Measurements from ENCODE around the gene PRIM2.
"Not testable (repeated sequence)": the region's sequence is repeated elsewhere in the genome, so short reads cannot be mapped to it uniquely, and the experiment has no call there.

GRCh38 chr6:57311300-57312003 lies 6.0 kb upstream of the PRIM2 start:
- TF ChIP-seq, protein P1, sequence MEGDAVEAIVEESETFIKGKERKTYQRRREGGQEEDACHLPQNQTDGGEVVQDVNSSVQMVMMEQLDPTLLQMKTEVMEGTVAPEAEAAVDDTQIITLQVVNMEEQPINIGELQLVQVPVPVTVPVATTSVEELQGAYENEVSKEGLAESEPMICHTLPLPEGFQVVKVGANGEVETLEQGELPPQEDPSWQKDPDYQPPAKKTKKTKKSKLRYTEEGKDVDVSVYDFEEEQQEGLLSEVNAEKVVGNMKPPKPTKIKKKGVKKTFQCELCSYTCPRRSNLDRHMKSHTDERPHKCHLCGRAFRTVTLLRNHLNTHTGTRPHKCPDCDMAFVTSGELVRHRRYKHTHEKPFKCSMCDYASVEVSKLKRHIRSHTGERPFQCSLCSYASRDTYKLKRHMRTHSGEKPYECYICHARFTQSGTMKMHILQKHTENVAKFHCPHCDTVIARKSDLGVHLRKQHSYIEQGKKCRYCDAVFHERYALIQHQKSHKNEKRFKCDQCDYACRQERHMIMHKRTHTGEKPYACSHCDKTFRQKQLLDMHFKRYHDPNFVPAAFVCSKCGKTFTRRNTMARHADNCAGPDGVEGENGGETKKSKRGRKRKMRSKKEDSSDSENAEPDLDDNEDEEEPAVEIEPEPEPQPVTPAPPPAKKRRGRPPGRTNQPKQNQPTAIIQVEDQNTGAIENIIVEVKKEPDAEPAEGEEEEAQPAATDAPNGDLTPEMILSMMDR (IDR thresholded peaks at IDR 0.05; ENCODE audit: insufficient read depth, low read length, poor library complexity, severe bottlenecking), result not testable (repeated sequence)
- TF ChIP-seq EZH2phosphoT487 (conservative IDR thresholded peaks at IDR 0.05; ENCODE audit: low read length), result not testable (repeated sequence)
